Smooth muscle cell (in vitro differentiated cells): ENCODE measurements around the gene COL9A3. TPM values are rescaled to one million over a fixed set of nuclear protein-coding genes. Genes with fewer than 3 reads are reported as not detected.

ENCODE experiments used
- DNase-seq: peaks from one replicate; lab custom pipeline; 2025; ENCODE audit not compliant: unreplicated experiment; lab: John Stamatoyannopoulos, UW
- H2AFZ ChIP-seq: fragments of 200-600 bp; sonication (generic); 2 replicates; pipeline ENCODE4 v1.6.0; 2016; ENCODE audit warnings: antibody characterized with exemption, low read depth, mild to moderate bottlenecking
- H3F3A ChIP-seq: fragments of 200-600 bp; sonication (generic); 2 replicates; pipeline ENCODE4 v1.6.0; 2017; ENCODE audit warnings: antibody characterized with exemption, low read depth
- H3K27ac ChIP-seq: fragments of 200-600 bp; sonication (generic); 2 replicates; pipeline ENCODE4 v1.5.1; 2016; ENCODE audit warnings: low read depth, mild to moderate bottlenecking
- H3K27me3 ChIP-seq: fragments of 200-600 bp; sonication (generic); 2 replicates; pipeline ENCODE4 v1.6.1; 2016; ENCODE audit warnings: low read depth, mild to moderate bottlenecking
- H3K36me3 ChIP-seq: fragments of 200-600 bp; sonication (generic); 2 replicates; pipeline ENCODE4 v1.5.1; 2016; ENCODE audit warnings: low read depth
- H3K4me1 ChIP-seq: fragments of 200-600 bp; sonication (generic); 2 replicates; pipeline ENCODE4 v1.5.1; 2016; ENCODE audit warnings: low read depth
- H3K4me2 ChIP-seq: fragments of 200-600 bp; sonication (generic); 2 replicates; pipeline ENCODE4 v1.6.0; 2016; ENCODE audit warnings: mild to moderate bottlenecking
- H3K4me3 ChIP-seq: fragments of 200-600 bp; sonication (generic); 2 replicates; pipeline ENCODE4 v1.5.1; 2016; ENCODE audit warnings: mild to moderate bottlenecking
- H3K79me2 ChIP-seq: fragments of 200-600 bp; sonication (generic); 2 replicates; pipeline ENCODE4 v1.6.0; 2016; ENCODE audit warnings: low read depth, mild to moderate bottlenecking
- H3K9ac ChIP-seq: fragments of 200-600 bp; sonication (generic); 2 replicates; pipeline ENCODE4 v1.6.0; 2016; ENCODE audit warnings: low read depth
- H3K9me3 ChIP-seq: fragments of 200-600 bp; sonication (generic); replicated peaks from 2 replicates; pipeline ENCODE4 v1.5.1; 2016; ENCODE audit warnings: low read depth
- H4K20me1 ChIP-seq: fragments of 200-600 bp; sonication (generic); 2 replicates; pipeline ENCODE4 v1.6.0; 2016; ENCODE audit warnings: low read depth
- WGBS: methylation state at CpG from one replicate; pipeline ENCODE4 v1.1.7; 2016; ENCODE audit warnings: low lambda C conversion rate; 5-methylcytosine and 5-hydroxymethylcytosine counted together
- polyA plus RNA-seq: library from polyadenylated mRNA; unstranded; fragments of >200 nt; fragmentation: Nextera tagmentation; extraction: Ambion mirVana; gene quantifications from 2 replicates; pipeline ENCODE4 v1.2.1, GENCODE V29; 2016
- total RNA-seq: library from RNA; depleted of rRNA; stranded (reverse); fragments of >200 nt; gene quantifications from 2 replicates; pipeline ENCODE4 v1.2.3, GENCODE V29; 2014
- TF ChIP-seq, protein P1 (sequence below): fragments of 200-600 bp; sonication (generic); IDR thresholded peaks from 2 replicates; pipeline ENCODE4 v1.5.1; 2017; ENCODE audit warnings: borderline replicate concordance, mild to moderate bottlenecking, antibody characterized with exemption; ENCODE audit not compliant: insufficient read depth, poor library complexity, severe bottlenecking

Gene COL9A3
- total and polyA plus RNA-seq, 2 experiments from 2014 or later = 23.0 to 77.4 TPM

DNA sequence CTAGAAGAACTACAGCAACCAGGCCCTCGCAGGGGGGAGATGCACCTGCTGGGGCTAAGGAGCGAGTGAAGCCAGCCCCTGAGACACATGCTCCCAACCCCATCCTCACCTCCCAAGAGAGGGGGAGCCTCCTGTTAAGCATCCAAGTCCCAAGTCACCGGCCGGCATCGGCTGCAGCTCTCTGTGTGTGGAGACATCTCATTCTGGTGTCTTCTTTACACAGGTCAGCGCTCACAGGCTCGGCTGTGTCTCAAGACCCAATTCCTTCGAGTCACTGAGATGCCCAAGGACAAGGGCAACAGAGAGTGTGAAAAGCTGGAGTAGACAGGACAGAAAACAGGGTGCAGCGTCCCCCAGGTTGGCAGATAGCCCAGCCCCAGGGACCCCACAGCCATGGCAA, 41.6 kb upstream of the COL9A3 start:
- H3K79me2 ChIP-seq = no peaks in the 10 kb centered on the region
- 97% methylated on average over 9 of the region's 9 CpGs for WGBS
- H3K9ac ChIP-seq = no peak overlapping the region
- no peaks in the 10 kb centered on the region for H3K27me3 ChIP-seq
- H3K4me1 ChIP-seq = no peaks in the 10 kb centered on the region
- no peaks in the 10 kb centered on the region for H3F3A ChIP-seq
- H3K36me3 ChIP-seq = no peaks in the 10 kb centered on the region
- H3K9me3 ChIP-seq = no peaks in the 10 kb centered on the region
- no peak overlapping the region for H3K4me3 ChIP-seq
- TF ChIP-seq, protein P1, sequence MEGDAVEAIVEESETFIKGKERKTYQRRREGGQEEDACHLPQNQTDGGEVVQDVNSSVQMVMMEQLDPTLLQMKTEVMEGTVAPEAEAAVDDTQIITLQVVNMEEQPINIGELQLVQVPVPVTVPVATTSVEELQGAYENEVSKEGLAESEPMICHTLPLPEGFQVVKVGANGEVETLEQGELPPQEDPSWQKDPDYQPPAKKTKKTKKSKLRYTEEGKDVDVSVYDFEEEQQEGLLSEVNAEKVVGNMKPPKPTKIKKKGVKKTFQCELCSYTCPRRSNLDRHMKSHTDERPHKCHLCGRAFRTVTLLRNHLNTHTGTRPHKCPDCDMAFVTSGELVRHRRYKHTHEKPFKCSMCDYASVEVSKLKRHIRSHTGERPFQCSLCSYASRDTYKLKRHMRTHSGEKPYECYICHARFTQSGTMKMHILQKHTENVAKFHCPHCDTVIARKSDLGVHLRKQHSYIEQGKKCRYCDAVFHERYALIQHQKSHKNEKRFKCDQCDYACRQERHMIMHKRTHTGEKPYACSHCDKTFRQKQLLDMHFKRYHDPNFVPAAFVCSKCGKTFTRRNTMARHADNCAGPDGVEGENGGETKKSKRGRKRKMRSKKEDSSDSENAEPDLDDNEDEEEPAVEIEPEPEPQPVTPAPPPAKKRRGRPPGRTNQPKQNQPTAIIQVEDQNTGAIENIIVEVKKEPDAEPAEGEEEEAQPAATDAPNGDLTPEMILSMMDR = no peak
- no peaks in the 10 kb centered on the region for H4K20me1 ChIP-seq
- H3K27ac ChIP-seq = no peak overlapping the region
- H2AFZ ChIP-seq = no peak overlapping the region
- no peak for DNase-seq
- H3K4me2 ChIP-seq = no peak overlapping the region

DNA sequence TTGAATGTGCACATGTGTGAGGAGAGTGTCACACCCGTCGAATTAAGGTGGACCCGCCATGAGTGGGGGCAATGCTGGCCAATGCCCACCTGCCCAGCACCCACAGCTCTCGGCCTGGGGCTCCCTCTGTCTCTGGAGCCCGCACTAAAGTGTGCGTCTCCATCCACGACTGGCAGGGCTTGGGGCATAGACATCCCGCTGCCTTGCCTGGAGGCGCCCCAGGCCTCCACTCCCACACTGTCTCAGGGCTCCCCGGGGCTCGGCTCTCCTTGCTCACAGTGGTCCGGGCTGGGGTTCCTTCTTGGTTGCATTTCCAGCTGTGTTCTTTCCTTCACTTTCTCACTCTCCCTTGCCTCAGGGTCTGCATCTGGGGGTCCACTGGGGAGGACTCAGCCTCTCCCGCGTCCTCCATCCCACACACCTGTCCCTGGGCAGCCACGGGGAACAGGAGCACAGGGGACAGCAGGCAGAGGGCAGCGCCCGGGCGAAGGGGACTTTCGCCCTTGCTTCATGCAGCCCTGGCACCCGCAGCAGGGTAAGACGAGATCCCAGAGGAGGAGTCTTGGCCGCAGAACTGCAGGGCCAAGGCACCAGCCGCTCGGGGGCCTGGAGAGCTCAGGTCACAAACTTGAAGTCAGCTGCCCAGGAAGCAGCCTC, 40.7 kb upstream of the COL9A3 start:
- no peaks in the 10 kb centered on the region for H3K4me1 ChIP-seq
- H3K27me3 ChIP-seq = no peaks in the 10 kb centered on the region
- no peaks in the 10 kb centered on the region for H3K36me3 ChIP-seq
- no peaks in the 10 kb centered on the region for H3K9me3 ChIP-seq
- no peaks in the 10 kb centered on the region for H4K20me1 ChIP-seq
- WGBS = 94% methylated on average over 24 of the region's 24 CpGs
- H3K9ac ChIP-seq = no peak overlapping the region
- H3K4me2 ChIP-seq = no peak overlapping the region
- TF ChIP-seq, protein P1 = no peak
- no peaks in the 10 kb centered on the region for H3K79me2 ChIP-seq
- H2AFZ ChIP-seq = no peak overlapping the region
- no peak for DNase-seq
- H3F3A ChIP-seq = no peaks in the 10 kb centered on the region
- H3K27ac ChIP-seq = no peak overlapping the region
- H3K4me3 ChIP-seq = no peak overlapping the region

DNA sequence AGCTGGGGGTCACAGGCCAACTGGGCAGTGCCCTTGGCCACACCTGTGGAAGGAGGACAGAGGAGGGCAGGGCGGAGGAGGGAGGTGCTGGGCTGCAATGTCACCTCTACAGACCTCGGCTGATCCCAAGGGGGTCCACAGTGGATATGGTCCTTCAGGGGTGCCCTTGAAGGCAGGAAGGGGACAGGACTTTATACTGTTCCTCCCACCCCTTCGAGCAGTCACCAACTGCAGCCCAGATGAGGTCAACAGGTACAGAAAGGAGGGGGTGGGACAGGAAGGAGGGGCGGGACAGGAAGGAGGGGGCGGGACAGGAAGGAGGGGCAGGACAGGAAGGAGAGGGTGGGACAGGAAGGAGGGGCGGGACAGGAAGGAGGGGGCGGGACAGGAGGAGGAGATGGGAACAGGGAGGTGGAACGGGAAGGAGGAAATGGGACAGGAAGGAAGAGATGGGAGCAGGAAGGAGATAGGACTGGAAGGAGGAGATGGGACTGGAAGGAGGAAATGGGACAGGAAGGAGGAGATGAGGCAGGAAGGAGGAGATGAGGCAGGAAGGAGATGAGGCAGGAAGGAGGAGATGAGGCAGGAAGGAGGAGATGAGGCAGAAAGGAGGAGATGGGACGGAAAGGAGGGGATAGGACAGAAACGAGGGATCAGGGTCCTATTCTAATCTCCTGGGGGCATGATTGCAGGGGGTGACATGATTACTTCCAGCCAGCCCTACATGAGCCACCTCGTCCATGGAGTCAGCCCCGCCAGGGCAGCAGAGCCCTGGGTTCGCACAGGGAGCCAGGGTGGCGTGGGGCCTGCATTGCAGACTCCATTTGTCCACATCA, 39.9 kb upstream of the COL9A3 start:
- Histone ChIP-seq H3K4me2 (no peak overlapping the region), H3K9ac (no peak overlapping the region), H4K20me1 (no peaks in the 10 kb centered on the region), H3K4me1 (no peaks in the 10 kb centered on the region), H3K4me3 (no peak overlapping the region), H3K36me3 (no peaks in the 10 kb centered on the region), H3F3A (no peaks in the 10 kb centered on the region), H3K27ac (no peak overlapping the region), H3K79me2 (no peaks in the 10 kb centered on the region), H3K27me3 (no peaks in the 10 kb centered on the region), H3K9me3 (no peaks in the 10 kb centered on the region), H2AFZ (no peak overlapping the region)
- 93% methylated on average over 8 of the region's 14 CpGs for WGBS
- no peak for DNase-seq
- TF ChIP-seq, protein P1 = no peak
